ENCODE results near the gene SPATA33. TPM values are rescaled to one million over a fixed set of nuclear protein-coding genes. Genes with fewer than 3 reads are reported as not detected.

Gene SPATA33
- total RNA-seq, 1 experiment from 2014 or later = 25.6 TPM

DNA sequence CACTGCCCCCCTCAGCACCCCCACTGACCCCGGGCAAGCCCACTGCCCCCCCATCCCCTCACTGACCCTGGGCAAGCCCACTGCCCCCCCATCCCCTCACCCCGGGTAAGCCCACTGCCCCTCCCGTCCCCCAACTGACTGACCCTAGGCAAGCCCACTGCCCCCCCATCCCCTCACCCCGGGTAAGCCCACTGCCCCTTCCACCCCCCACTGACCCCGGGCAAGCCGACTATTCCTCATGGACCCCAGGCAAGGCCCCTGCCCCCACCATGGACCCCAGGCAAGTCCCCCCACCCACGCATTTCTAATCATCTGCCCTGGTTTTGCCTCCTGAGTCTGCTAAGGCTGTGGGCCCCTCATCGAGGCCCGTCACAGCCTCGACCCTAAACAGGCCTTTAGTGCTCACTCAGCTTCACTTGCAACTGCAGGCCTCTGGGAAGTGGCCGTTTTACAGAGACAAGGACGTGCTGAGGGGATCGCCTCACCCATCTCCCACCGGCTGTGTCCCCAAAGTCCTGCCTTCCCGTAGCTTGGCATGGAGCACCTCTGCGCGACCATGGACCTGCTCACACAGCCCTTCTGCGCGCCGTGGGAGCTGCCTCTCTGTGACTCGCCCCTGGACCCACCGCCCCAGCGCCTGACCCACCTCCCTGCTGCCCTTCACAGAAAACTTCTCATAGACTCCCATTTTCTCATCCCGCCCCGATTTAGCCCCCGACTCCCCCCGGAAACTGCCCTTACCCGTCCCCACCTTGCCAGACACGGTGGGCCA is 59.5 kb downstream of the SPATA33 start:
- H3K9me2 ChIP-seq (ENCODE audit: insufficient read depth) = no peaks in the 10 kb centered on the region
- H3K4me2 ChIP-seq = no peak overlapping the region
- POLR2A ChIA-PET (ENCODE audit: unreplicated experiment) = interaction anchor here (0.6 to 0.7 kb wide), 2 partner anchors 17 to 159 kb away, joined by 5 to 8 read pairs; no protein-coding TSS in a partner anchor
- DNase-seq = no peak
- H3K27me3 ChIP-seq (ENCODE audit: insufficient read depth, low read depth) = no peaks in the 10 kb centered on the region
- BruUV-seq (replicated peaks) = no TSS peak
- H3K9me3 ChIP-seq (ENCODE audit: insufficient read depth, low read depth) = no peaks in the 10 kb centered on the region
- no peak for TF ChIP-seq EZH2 (IDR thresholded peaks at IDR 0.05; ENCODE audit: low read depth)
- TF ChIP-seq, protein P1, sequence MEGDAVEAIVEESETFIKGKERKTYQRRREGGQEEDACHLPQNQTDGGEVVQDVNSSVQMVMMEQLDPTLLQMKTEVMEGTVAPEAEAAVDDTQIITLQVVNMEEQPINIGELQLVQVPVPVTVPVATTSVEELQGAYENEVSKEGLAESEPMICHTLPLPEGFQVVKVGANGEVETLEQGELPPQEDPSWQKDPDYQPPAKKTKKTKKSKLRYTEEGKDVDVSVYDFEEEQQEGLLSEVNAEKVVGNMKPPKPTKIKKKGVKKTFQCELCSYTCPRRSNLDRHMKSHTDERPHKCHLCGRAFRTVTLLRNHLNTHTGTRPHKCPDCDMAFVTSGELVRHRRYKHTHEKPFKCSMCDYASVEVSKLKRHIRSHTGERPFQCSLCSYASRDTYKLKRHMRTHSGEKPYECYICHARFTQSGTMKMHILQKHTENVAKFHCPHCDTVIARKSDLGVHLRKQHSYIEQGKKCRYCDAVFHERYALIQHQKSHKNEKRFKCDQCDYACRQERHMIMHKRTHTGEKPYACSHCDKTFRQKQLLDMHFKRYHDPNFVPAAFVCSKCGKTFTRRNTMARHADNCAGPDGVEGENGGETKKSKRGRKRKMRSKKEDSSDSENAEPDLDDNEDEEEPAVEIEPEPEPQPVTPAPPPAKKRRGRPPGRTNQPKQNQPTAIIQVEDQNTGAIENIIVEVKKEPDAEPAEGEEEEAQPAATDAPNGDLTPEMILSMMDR (conservative IDR thresholded peaks at IDR 0.05) = no peak
- H3K36me3 ChIP-seq (ENCODE audit: low read depth) = no peaks in the 10 kb centered on the region
- no peak overlapping the region for H3K4me3 ChIP-seq
- intact Hi-C loops (cut with micrococcal nuclease; ENCODE audit: unreplicated experiment) = no loop called here
- peaks cover 41% of the 10 kb centered on the region for H3F3A ChIP-seq (ENCODE audit: insufficient read depth, low read depth)
- H3K4me1 ChIP-seq (replicated peaks; ENCODE audit: insufficient read depth) = peaks cover 23% of the 10 kb centered on the region
- no peak overlapping the region for H2AFZ ChIP-seq
- CTCF ChIA-PET = no interaction called here
- H4K20me1 ChIP-seq (ENCODE audit: insufficient read depth) = no peaks in the 10 kb centered on the region
- H3K79me2 ChIP-seq (ENCODE audit: low read depth) = peaks cover 23% of the 10 kb centered on the region
- no peak overlapping the region for H3K27ac ChIP-seq

DNA sequence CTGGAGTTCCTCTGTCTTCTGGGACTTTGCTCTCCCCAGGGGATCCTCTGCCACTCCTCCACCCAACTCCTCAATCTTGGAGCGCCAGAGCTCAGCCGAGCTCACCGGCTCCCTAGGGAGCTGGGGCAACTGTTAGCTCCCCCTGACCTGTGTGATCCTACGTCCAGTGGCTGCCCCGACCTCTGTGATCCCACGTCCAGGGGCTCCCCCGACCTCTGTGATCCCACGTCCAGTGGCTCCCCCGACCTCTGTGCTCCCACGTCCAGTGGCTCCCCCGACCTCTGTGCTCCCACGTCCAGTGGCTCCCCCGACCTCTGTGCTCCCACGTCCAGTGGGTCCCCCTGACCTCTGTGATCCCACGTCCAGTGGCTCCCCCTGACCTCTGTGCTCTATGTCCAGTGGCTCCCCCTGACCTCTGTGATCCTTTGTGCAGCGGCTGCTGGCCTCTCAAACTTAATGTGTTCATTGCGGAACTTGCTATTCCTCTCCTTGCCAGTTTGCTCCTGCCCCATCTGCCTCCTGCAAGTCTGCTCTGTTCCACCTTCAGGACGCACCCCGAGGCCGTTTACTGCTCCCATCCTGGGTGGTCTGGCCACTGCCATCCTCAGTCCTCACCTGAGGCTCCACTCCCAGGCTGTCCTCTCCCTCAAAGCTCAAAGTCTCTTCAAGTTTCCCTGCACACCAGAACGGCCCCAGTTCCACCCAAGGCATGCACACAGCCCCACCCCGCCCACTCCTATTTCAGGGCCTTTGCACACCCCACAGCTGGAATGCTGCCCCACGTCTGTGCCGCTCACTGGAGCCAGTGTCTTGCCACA is 60.3 kb downstream of the SPATA33 start:
- H3K9me2 ChIP-seq (ENCODE audit: insufficient read depth) = no peaks in the 10 kb centered on the region
- H2AFZ ChIP-seq = no peak overlapping the region
- no TSS peak for BruUV-seq (replicated peaks)
- no peak for DNase-seq
- intact Hi-C loops (cut with micrococcal nuclease; ENCODE audit: unreplicated experiment) = no loop called here
- H3K4me3 ChIP-seq = no peak overlapping the region
- ChIA-PET CTCF (no interaction called here), POLR2A (ENCODE audit: unreplicated experiment) (interaction anchor here (0.6 kb wide), 1 partner anchor 158 kb away, joined by 5 read pairs; no protein-coding TSS in a partner anchor)
- H3K79me2 ChIP-seq (ENCODE audit: low read depth) = peaks cover 23% of the 10 kb centered on the region
- H3K4me1 ChIP-seq (replicated peaks; ENCODE audit: insufficient read depth) = peaks cover 23% of the 10 kb centered on the region
- H3K27ac ChIP-seq = no peak overlapping the region
- H4K20me1 ChIP-seq (ENCODE audit: insufficient read depth) = peaks cover 2% of the 10 kb centered on the region
- peaks cover 44% of the 10 kb centered on the region for H3F3A ChIP-seq (ENCODE audit: insufficient read depth, low read depth)
- H3K9me3 ChIP-seq (ENCODE audit: insufficient read depth, low read depth) = no peaks in the 10 kb centered on the region
- H3K27me3 ChIP-seq (ENCODE audit: insufficient read depth, low read depth) = no peaks in the 10 kb centered on the region
- H3K4me2 ChIP-seq = no peak overlapping the region; the same call in 1 of the 2 replicates
- TF ChIP-seq, protein P1 (conservative IDR thresholded peaks at IDR 0.05) = no peak
- no peaks in the 10 kb centered on the region for H3K36me3 ChIP-seq (ENCODE audit: low read depth)

Other genes starting within 250 kb of the SPATA33 start
- gene ANKRD11, start 167.3 kb upstream of the SPATA33 start, total RNA-seq (2021) = 206 and 220 TPM in 2 replicates
- gene SPG7, start 149.4 kb upstream of the SPATA33 start, total RNA-seq (2021) = 160 and 198 TPM in 2 replicates
- 2,045 and 3,124 TPM in 2 replicates for gene RPL13, start 97.2 kb upstream of the SPATA33 start, total RNA-seq (2021)
- 19.5 and 27.8 TPM in 2 replicates for gene CPNE7, start 82.1 kb upstream of the SPATA33 start, total RNA-seq (2021)
- not detected in 2 replicates for gene DPEP1, start 44.2 kb upstream of the SPATA33 start, total RNA-seq (2021)
- gene CHMP1A, start 128 bp upstream of the SPATA33 start, total RNA-seq (2021) = 151 and 237 TPM in 2 replicates
- gene CDK10, start 28.9 kb downstream of the SPATA33 start, total RNA-seq (2021) = 76.6 and 110 TPM in 2 replicates
- 15.3 and 23.8 TPM in 2 replicates for gene SPATA2L, start 43.9 kb downstream of the SPATA33 start, total RNA-seq (2021)
- gene VPS9D1, start 63.1 kb downstream of the SPATA33 start, total RNA-seq (2021) = 15.2 and 20.4 TPM in 2 replicates
- 28.8 and 32.0 TPM in 2 replicates for gene ZNF276, start 63.7 kb downstream of the SPATA33 start, total RNA-seq (2021)
- 61.6 and 79.9 TPM in 2 replicates for gene FANCA, start 158.8 kb downstream of the SPATA33 start, total RNA-seq (2021)
- 34.5 and 48.6 TPM in 2 replicates for gene SPIRE2, start 170.6 kb downstream of the SPATA33 start, total RNA-seq (2021)
- 298 and 347 TPM in 2 replicates for gene TCF25, start 215.8 kb downstream of the SPATA33 start, total RNA-seq (2021)

Data from PC-9 (cell line).